Fibroblast of lung (primary cell): ENCODE data around the gene WHAMM. TPM values are rescaled to one million over a fixed set of nuclear protein-coding genes. Genes with fewer than 3 reads are reported as not detected.

Experiments
- DNase-seq, 2 donors: peaks; one replicate each; pipeline versions ENCODE4 v3.0.0 to v3.0.0-alpha.2; 2010; ENCODE audit warnings: low read depth in 2 of 2
- H2AFZ ChIP-seq: 2 replicates; pipeline ENCODE4 v1.5.1; 2012; ENCODE audit warnings: low read length, control low read depth, inconsistent platforms
- H3K27ac ChIP-seq: 2 replicates; pipeline ENCODE4 v1.5.1; 2011; ENCODE audit warnings: low read length, control low read depth; ENCODE audit not compliant: insufficient read depth
- H3K27me3 ChIP-seq: 2 replicates; pipeline ENCODE4 v1.5.1; 2011; ENCODE audit warnings: mild to moderate bottlenecking, low read length; ENCODE audit not compliant: control insufficient read depth, insufficient read depth
- H3K36me3 ChIP-seq: 2 replicates; pipeline ENCODE4 v1.5.1; 2011; ENCODE audit warnings: low read length; ENCODE audit not compliant: control insufficient read depth, insufficient read depth
- H3K4me1 ChIP-seq: 2 replicates; pipeline ENCODE4 v1.5.1; 2011; ENCODE audit warnings: low read length; ENCODE audit not compliant: control insufficient read depth, insufficient read depth; ENCODE audit errors: extremely low read depth
- H3K4me2 ChIP-seq: 2 replicates; pipeline ENCODE4 v1.5.1; 2011; ENCODE audit warnings: low read length, control low read depth; ENCODE audit not compliant: insufficient read depth; ENCODE audit errors: extremely low read depth
- H3K4me3 ChIP-seq, 4 experiments: fragments of 200-600 bp in 1 of 4; sonication (generic) in 1 of 4; replicated peaks in 1 of 4; 2 replicates each; pipeline ENCODE4 v1.5.1; 2011 to 2016; ENCODE audit warnings: low read length in 4 of 4, low read depth in 3 of 4, mild to moderate bottlenecking in 3 of 4, control low read depth in 2 of 4, inconsistent platforms in 1 of 4, mixed read lengths in 1 of 4; ENCODE audit not compliant: insufficient read depth in 1 of 4; ENCODE audit errors: control extremely low read depth in 1 of 4
- H3K79me2 ChIP-seq: 2 replicates; pipeline ENCODE4 v1.5.1; 2012; ENCODE audit warnings: mild to moderate bottlenecking, low read length, inconsistent platforms; ENCODE audit not compliant: control insufficient read depth, insufficient read depth
- H3K9ac ChIP-seq: 2 replicates; pipeline ENCODE4 v1.5.1; 2011; ENCODE audit warnings: mild to moderate bottlenecking, low read length, control low read depth; ENCODE audit not compliant: insufficient read depth
- H3K9me3 ChIP-seq: 2 replicates; pipeline ENCODE4 v1.5.1; 2012; ENCODE audit warnings: low read depth, low read length; ENCODE audit not compliant: control insufficient read depth, insufficient read depth
- H4K20me1 ChIP-seq: 2 replicates; pipeline ENCODE4 v1.5.1; 2011; ENCODE audit warnings: low read length; ENCODE audit not compliant: control insufficient read depth, insufficient read depth; ENCODE audit errors: extremely low read depth
- EZH2 ChIP-seq: IDR thresholded peaks from 2 replicates; pipeline ENCODE4 v1.5.1; 2012; ENCODE audit warnings: low read length, control low read depth, mild to moderate bottlenecking; ENCODE audit errors: missing control alignments
- polyA plus RNA-seq, 2 donors: library from polyadenylated mRNA; depleted of rRNA in 1 of 2; stranded (reverse) in 1 of 2; unstranded in 1 of 2; fragments of >200 nt; gene quantifications; 2 replicates each; pipeline ENCODE4 v1.2.1, GENCODE V29; 2011 to 2012; ENCODE audit warnings: missing spikeins in 1 of 2
- total RNA-seq: library from RNA; depleted of rRNA; stranded (reverse); fragments of >200 nt; gene quantifications from 2 replicates; pipeline ENCODE4 v1.2.1, GENCODE V29; 2014
- TF ChIP-seq, protein P1 (sequence below), 2 donors: IDR thresholded peaks in 1 of 2; conservative IDR thresholded peaks in 1 of 2; 1 replicate in 1 of 2; 2 replicates in 1 of 2; pipeline ENCODE4 v1.5.1; 2011 to 2012; ENCODE audit warnings: low read length in 2 of 2, control low read depth in 1 of 2, inconsistent platforms in 1 of 2, low read depth in 1 of 2, mild to moderate bottlenecking in 1 of 2

The WHAMM gene
- total and polyA plus RNA-seq, 2 donors (not counting 1 experiment from before 2014, with no cell fraction given): 5.3 to 5.6 TPM

DNA sequence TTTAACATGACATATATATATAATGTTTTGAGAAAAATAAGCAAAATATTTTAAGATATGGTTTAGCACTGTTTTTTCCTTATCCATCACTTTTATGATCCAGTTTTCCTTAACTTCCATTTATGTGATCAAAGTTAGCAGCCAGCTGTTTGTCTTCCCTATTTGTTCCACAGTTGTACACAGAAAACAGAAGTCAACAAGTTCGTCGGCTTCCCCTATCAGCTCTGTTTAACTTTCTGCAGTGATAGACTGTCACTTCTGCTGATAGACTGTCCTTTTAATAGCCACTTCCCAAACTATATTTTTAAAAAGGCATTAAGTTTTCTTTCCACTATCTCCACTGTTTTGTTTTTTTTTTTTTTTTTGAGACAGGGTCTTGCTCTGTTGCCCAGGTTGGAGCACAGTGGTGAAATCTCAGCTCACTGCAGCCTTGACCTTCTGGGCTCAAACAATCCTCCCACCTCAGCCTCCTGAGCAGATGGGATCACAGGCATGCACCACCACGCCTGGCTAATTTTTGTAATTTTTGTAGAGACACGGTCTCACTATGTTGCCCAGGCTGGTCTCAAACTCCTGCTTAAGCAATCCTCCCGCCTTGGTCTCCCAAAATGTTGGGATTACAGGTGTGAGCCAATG is 10.8 kb upstream of the WHAMM start:
- H3K4me3 ChIP-seq: no peak overlapping the region
- no peaks in the 10 kb centered on the region for H3K9me3 ChIP-seq
- H3K79me2 ChIP-seq: no peaks in the 10 kb centered on the region
- H3K27me3 ChIP-seq: peaks cover 17% of the 10 kb centered on the region
- H3K36me3 ChIP-seq: no peaks in the 10 kb centered on the region
- H4K20me1 ChIP-seq: no peaks in the 10 kb centered on the region
- H3K27ac ChIP-seq: no peak overlapping the region
- no peak overlapping the region for H3K9ac ChIP-seq
- no peak for DNase-seq
- H3K4me1 ChIP-seq: no peaks in the 10 kb centered on the region
- TF ChIP-seq EZH2: no peak
- TF ChIP-seq, protein P1, sequence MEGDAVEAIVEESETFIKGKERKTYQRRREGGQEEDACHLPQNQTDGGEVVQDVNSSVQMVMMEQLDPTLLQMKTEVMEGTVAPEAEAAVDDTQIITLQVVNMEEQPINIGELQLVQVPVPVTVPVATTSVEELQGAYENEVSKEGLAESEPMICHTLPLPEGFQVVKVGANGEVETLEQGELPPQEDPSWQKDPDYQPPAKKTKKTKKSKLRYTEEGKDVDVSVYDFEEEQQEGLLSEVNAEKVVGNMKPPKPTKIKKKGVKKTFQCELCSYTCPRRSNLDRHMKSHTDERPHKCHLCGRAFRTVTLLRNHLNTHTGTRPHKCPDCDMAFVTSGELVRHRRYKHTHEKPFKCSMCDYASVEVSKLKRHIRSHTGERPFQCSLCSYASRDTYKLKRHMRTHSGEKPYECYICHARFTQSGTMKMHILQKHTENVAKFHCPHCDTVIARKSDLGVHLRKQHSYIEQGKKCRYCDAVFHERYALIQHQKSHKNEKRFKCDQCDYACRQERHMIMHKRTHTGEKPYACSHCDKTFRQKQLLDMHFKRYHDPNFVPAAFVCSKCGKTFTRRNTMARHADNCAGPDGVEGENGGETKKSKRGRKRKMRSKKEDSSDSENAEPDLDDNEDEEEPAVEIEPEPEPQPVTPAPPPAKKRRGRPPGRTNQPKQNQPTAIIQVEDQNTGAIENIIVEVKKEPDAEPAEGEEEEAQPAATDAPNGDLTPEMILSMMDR (conservative IDR thresholded peaks at IDR 0.05 in 1 of 2, IDR thresholded peaks at IDR 0.05 in 1 of 2; ENCODE audit: low read depth in 1 of 2, low read length in 2 of 2): no peak
- no peak overlapping the region for H2AFZ ChIP-seq
- H3K4me2 ChIP-seq: no peak overlapping the region

DNA sequence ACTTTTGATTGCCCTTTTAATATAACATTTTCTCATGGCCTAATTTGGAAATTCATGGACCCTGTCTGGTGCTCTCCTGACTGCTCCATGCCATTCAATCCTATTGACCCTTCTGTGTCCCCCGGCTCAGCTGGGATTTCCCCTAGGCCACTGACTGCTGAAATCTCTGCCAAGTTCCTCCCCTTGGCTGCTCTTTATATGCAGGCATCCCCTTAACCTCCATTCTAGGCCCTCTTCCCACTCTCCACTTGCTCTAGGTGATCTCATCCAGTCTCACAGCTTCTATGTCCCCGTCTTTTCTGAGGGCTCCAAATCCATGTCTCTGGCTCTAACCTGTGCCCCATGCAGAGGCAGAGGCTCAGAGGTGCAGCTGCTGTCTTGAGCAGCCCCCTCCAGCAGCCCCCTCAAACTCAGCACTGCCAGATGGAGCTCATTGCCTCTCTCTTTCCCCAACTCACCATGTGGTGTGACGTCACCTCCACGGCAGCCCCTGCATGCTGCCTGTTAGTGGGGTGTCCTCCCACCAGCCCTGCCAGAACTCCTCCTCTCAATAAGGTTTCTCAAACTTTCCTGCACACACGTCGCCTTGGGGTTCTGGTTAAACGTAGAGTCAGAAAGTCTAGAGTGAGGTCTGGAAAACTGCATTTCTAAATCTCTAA is 10.1 kb upstream of the WHAMM start:
- H3K4me3 ChIP-seq: no peak overlapping the region
- no peaks in the 10 kb centered on the region for H3K9me3 ChIP-seq
- peaks cover 17% of the 10 kb centered on the region for H3K27me3 ChIP-seq
- H2AFZ ChIP-seq: no peak overlapping the region
- H3K9ac ChIP-seq: no peak overlapping the region
- no peaks in the 10 kb centered on the region for H3K4me1 ChIP-seq
- TF ChIP-seq EZH2: no peak
- TF ChIP-seq, protein P1 (conservative IDR thresholded peaks at IDR 0.05 in 1 of 2, IDR thresholded peaks at IDR 0.05 in 1 of 2; ENCODE audit: low read depth in 1 of 2, low read length in 2 of 2): no peak
- no peaks in the 10 kb centered on the region for H3K36me3 ChIP-seq
- no peak overlapping the region for H3K4me2 ChIP-seq
- no peaks in the 10 kb centered on the region for H3K79me2 ChIP-seq
- H4K20me1 ChIP-seq: no peaks in the 10 kb centered on the region
- DNase-seq: no peak
- no peak overlapping the region for H3K27ac ChIP-seq

DNA sequence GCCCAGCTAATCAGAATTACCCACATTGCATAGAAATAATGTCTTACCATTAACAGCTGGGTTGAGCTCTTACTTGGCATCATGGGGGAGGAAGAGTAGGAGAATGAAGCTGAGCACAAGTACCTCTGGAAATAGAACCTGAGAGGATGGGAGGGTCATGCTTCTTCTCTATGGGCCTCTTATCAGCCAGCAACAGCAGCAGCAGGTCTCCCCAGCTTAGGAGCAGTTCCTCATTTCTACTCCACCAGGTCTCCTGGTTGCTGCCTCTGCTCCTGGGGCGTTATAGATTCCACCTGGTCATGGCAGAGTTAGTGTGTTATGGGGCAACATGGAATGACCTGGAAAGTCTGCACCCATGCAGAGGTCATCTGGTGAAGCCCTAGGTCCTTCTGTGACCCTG is 6.9 kb upstream of the WHAMM start:
- H3K27ac ChIP-seq: no peak overlapping the region
- no peak for DNase-seq
- no peak for TF ChIP-seq EZH2
- TF ChIP-seq, protein P1 (conservative IDR thresholded peaks at IDR 0.05 in 1 of 2, IDR thresholded peaks at IDR 0.05 in 1 of 2; ENCODE audit: low read depth in 1 of 2, low read length in 2 of 2): no peak
- peaks cover 17% of the 10 kb centered on the region for H3K27me3 ChIP-seq
- H3K79me2 ChIP-seq: no peaks in the 10 kb centered on the region
- H4K20me1 ChIP-seq: no peaks in the 10 kb centered on the region
- no peak overlapping the region for H3K9ac ChIP-seq
- no peak overlapping the region for H3K4me2 ChIP-seq
- H3K4me3 ChIP-seq: no peak overlapping the region
- H3K9me3 ChIP-seq: no peaks in the 10 kb centered on the region
- no peaks in the 10 kb centered on the region for H3K36me3 ChIP-seq
- H2AFZ ChIP-seq: no peak overlapping the region
- no peaks in the 10 kb centered on the region for H3K4me1 ChIP-seq
